NB4 (cell line): ENCODE measurements around the gene BMP15.

ENCODE experiments used
- MAX ChIP-seq: IDR thresholded peaks from 2 replicates; pipeline ENCODE4 v1.6.1; 2011; ENCODE audit warnings: low read depth, low read length
- MYC ChIP-seq: IDR thresholded peaks from 2 replicates; pipeline ENCODE4 v1.6.1; 2011; ENCODE audit warnings: low read depth, low read length
- POLR2A ChIP-seq: IDR thresholded peaks from 2 replicates; pipeline ENCODE4 v1.6.1; 2011; ENCODE audit warnings: mild to moderate bottlenecking; ENCODE audit not compliant: insufficient read length; ENCODE audit errors: extremely low read depth
- TF ChIP-seq, protein P1 (sequence below): IDR thresholded peaks from one replicate; pipeline ENCODE4 v1.5.1; 2012; ENCODE audit warnings: low read depth, low read length

- TF ChIP-seq, protein P1, sequence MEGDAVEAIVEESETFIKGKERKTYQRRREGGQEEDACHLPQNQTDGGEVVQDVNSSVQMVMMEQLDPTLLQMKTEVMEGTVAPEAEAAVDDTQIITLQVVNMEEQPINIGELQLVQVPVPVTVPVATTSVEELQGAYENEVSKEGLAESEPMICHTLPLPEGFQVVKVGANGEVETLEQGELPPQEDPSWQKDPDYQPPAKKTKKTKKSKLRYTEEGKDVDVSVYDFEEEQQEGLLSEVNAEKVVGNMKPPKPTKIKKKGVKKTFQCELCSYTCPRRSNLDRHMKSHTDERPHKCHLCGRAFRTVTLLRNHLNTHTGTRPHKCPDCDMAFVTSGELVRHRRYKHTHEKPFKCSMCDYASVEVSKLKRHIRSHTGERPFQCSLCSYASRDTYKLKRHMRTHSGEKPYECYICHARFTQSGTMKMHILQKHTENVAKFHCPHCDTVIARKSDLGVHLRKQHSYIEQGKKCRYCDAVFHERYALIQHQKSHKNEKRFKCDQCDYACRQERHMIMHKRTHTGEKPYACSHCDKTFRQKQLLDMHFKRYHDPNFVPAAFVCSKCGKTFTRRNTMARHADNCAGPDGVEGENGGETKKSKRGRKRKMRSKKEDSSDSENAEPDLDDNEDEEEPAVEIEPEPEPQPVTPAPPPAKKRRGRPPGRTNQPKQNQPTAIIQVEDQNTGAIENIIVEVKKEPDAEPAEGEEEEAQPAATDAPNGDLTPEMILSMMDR, result no peak
- TF ChIP-seq POLR2A (no peak), MAX (no peak), MYC (no peak)
These were observed 17.5 kb upstream of the BMP15 start for GRCh38 chrX:50893047-50893446.
